ENCODE data around the gene SERPING1.

The SERPING1 gene

GRCh38 chr11:57597461-57597915 lies at the start of gene SERPING1:
TSS of gene SERPING1 (plus strand) at chr11:57597685. CDS start at chr11:57598271, 586 bp downstream.
- no peak for DNase-seq

GRCh38 chr11:57547854-57548377 lies 49.6 kb upstream of the SERPING1 start:
- DNase-seq = no peak

GRCh38 chr11:57549983-57550382 lies 47.5 kb upstream of the SERPING1 start:
- DNase-seq = no peak

DNA sequence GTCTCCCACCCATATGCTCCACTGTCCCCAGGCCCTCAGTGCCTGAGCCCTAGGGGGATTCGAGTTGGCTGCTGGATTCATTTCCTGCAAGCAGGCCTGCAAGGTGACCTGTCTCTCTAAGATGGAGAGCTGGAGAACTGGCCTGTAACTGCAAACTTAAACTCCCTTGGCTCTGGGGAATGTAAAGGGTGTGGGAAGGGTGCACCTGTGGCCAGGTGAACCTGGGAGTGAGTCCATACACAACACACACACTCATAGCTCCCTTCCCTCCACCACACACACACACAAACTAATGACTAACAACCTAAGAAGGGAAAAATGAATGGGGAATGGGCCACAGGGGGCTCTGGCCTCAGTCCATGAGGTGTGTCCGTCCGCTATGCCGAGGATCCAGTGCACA lies 45.5 kb upstream of the SERPING1 start:
- no peak for DNase-seq

- DNase-seq = no peak
Measured at GRCh38 chr11:57552479-57552878, 45.0 kb upstream of the SERPING1 start.

GRCh38 chr11:57555393-57555792 lies 42.1 kb upstream of the SERPING1 start:
- no peak for DNase-seq

DNA sequence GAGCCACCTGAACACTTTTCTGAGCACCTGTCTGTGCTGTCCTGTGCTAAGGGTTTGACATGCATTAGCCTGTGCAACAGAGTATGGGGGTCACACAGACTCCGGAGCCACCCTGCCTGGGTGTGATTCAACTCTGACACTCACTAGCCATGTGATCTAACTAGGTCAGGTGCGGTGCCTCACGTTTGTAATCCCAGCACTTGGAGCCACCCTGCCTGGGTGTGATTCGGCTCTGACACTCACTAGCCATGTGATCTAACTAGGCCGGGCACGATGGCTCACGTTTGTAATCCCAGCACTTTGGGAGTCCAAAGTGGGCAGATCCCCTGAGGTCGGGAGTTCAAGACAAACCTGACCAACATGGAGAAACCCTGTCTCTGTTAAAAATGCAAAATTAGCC lies 41.4 kb upstream of the SERPING1 start:
- DNase-seq = no peak

DNA sequence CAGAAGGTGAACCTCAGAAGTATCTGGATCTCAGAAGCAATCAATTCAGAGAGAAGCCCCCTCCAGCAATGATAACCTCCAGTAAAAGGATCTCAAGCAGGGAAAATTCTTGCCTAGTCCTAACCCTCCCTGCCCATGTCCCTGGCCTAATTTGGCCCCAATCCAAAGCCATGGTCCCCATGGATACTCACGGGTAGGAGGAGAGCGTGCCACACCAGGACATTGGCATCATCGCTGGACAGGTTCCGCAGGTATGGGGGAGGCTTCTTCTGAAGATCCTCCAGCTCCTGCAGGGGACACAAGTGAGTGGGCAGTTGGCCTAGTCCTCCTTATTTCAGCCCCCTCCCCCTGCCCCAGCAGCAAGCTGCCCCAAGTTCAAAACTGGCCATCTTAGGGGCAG lies 37.3 kb upstream of the SERPING1 start:
- DNase-seq = no peak

GRCh38 chr11:57562596-57562995 lies 34.9 kb upstream of the SERPING1 start:
- no peak for DNase-seq

GRCh38 chr11:57566005-57566904 lies 31.2 kb upstream of the SERPING1 start:
- peak; percentile 11 for DNase-seq

GRCh38 chr11:57566905-57567514 lies 30.5 kb upstream of the SERPING1 start:
- DNase-seq = peak; percentile 26

GRCh38 chr11:57567515-57568329 lies 29.8 kb upstream of the SERPING1 start, which contains the start of gene UBE2L6:
TSS of gene UBE2L6 (minus strand) at chr11:57567672. CDS start at chr11:57567611, 61 bp downstream.
- DNase-seq = peak; percentile 72

GRCh38 chr11:57568330-57568766 lies 29.1 kb upstream of the SERPING1 start:
- peak; percentile 92 for DNase-seq

- DNase-seq = no peak
Measured at GRCh38 chr11:57571606-57572005, 25.9 kb upstream of the SERPING1 start.

DNA sequence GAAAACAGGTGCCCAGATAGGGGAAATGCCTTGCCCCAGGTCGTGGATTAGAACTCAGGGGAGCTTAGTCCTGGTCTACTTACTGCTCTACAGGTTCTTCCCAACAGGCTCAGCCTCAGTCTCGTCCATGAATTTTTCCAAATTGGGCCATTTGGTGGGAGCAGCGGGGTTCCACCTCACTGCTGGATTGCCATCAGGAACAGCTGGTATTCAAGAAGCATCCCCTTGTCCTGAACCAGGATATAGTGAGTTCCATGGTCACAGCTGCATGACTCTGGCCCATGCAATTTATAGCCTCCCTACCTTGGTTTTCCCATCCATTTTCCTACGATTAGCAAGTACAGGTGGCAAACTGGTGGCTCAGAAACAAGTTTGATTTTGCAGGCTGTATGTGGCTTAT lies 23.4 kb upstream of the SERPING1 start:
- no peak for DNase-seq

DNA sequence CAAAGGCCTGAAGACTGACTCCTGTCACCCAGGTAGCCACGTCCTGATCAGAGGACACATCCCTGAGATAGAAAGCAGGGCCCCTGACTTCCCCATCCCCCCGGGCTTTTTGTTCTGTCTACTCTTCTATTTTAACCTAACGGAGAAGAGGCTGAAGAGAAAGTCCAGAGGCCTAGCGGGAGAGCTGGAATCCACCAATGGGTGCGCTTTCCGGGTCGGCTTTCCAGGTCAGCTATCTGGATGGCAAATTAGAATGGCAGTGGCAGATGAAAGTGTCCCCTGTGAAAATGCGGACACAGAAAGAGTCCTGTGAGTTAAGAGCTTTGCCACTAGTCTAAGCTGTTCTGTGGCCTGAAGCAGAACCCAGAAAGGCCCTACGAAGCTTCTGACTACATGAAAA lies 13.1 kb upstream of the SERPING1 start:
- DNase-seq = no peak

- no peak for DNase-seq
Measured at GRCh38 chr11:57585301-57585700, 12.2 kb upstream of the SERPING1 start.

GRCh38 chr11:57586711-57587245 lies 10.7 kb upstream of the SERPING1 start:
- DNase-seq = no peak

- no peak for DNase-seq
Measured at GRCh38 chr11:57588046-57588710, 9.3 kb upstream of the SERPING1 start.

GRCh38 chr11:57596266-57596885 lies 1.1 kb upstream of the SERPING1 start:
- DNase-seq = no peak
